IMR-90 (cell line): ENCODE measurements around the gene ANKRD13B. TPM values are rescaled to one million over a fixed set of nuclear protein-coding genes. Genes with fewer than 3 reads are reported as not detected.

ENCODE experiments used
- ATAC-seq: fragments of 200-7000 bp; cut with Tn5 transposase; 2 replicates; pipeline ENCODE4 v1.9.1; 2020; ENCODE audit warnings: low read depth, mild to moderate bottlenecking, moderate library complexity
- BruUV-seq: library from RNA; stranded (reverse); fragments of 400-500 nt; replicated peaks from 2 replicates; lab custom pipeline; 2021; lab: Mats Ljungman, UMichigan
- CTCF ChIA-PET: fragments of 300-600 bp; formaldehyde crosslinking; extraction: SDS; loops from one replicate; lab custom pipeline; 2021; ENCODE audit warnings: antibody characterized with exemption; lab: Yijun Ruan, JAX
- POLR2A ChIA-PET: fragments of 300-600 bp; sonication (Branson Sonifier 250); formaldehyde crosslinking; loops from one replicate; lab custom pipeline; 2022; ENCODE audit warnings: antibody characterized with exemption; ENCODE audit not compliant: unreplicated experiment; lab: Charles Lee
- DNase-seq: peaks from one replicate; pipeline ENCODE4 v3.0.0; 2013
- H2AFZ ChIP-seq: replicated peaks from 2 replicates; pipeline ENCODE3; 2013; ENCODE audit warnings: low read length, mild to moderate bottlenecking; ENCODE audit not compliant: poor library complexity
- H2AK5ac ChIP-seq: 2 replicates; pipeline ENCODE4 v1.6.1; 2013; ENCODE audit warnings: low read depth, low read length, inconsistent platforms
- H2AK9ac ChIP-seq: replicated peaks from 2 replicates; pipeline ENCODE3; 2013; ENCODE audit warnings: mild to moderate bottlenecking, low read depth, low read length, moderate library complexity; ENCODE audit not compliant: poor library complexity
- H2BK120ac ChIP-seq: 2 replicates; pipeline ENCODE4 v1.6.1; 2013; ENCODE audit warnings: low read depth, low read length, inconsistent platforms
- H2BK15ac ChIP-seq: 3 replicates; pipeline ENCODE4 v1.6.1; 2013; ENCODE audit warnings: low read depth, low read length, inconsistent platforms
- H2BK20ac ChIP-seq: 2 replicates; pipeline ENCODE4 v1.6.1; 2013; ENCODE audit warnings: low read depth, mild to moderate bottlenecking, inconsistent platforms, low read length, moderate library complexity
- H2BK5ac ChIP-seq: 2 replicates; pipeline ENCODE4 v1.6.1; 2013; ENCODE audit warnings: mild to moderate bottlenecking, low read depth, low read length, inconsistent platforms; ENCODE audit not compliant: poor library complexity, severe bottlenecking
- H3K14ac ChIP-seq: replicated peaks from 2 replicates; pipeline ENCODE4 v1.6.1; 2013; ENCODE audit warnings: low read depth, low read length, inconsistent platforms
- H3K18ac ChIP-seq: 2 replicates; pipeline ENCODE4 v1.6.1; 2013; ENCODE audit warnings: low read depth, low read length, control low read depth
- H3K23ac ChIP-seq: 2 replicates; pipeline ENCODE4 v1.6.1; 2013; ENCODE audit warnings: low read depth, low read length, inconsistent platforms
- H3K27ac ChIP-seq: 2 replicates; pipeline ENCODE4 v1.5.1; 2013; ENCODE audit warnings: mild to moderate bottlenecking, control low read depth, low read length; ENCODE audit not compliant: insufficient read depth
- H3K27me3 ChIP-seq: 2 replicates; pipeline ENCODE4 v1.6.1; 2013; ENCODE audit warnings: low read length; ENCODE audit not compliant: control insufficient read depth, insufficient read depth
- H3K36me3 ChIP-seq: 2 replicates; pipeline ENCODE4 v1.6.1; 2013; ENCODE audit warnings: low read length, mixed read lengths; ENCODE audit not compliant: control insufficient read depth, insufficient read depth
- H3K4ac ChIP-seq: 2 replicates; pipeline ENCODE4 v1.6.1; 2013; ENCODE audit warnings: low read depth, low read length, inconsistent platforms
- H3K4me1 ChIP-seq: 2 replicates; pipeline ENCODE4 v1.6.1; 2013; ENCODE audit warnings: low read length, mixed read lengths; ENCODE audit not compliant: control insufficient read depth, insufficient read depth
- H3K4me2 ChIP-seq: 2 replicates; pipeline ENCODE4 v1.6.1; 2013; ENCODE audit warnings: low read depth, mild to moderate bottlenecking, control low read depth, low read length, moderate library complexity
- H3K4me3 ChIP-seq: 2 replicates; pipeline ENCODE4 v1.5.1; 2013; ENCODE audit warnings: low read depth, mild to moderate bottlenecking, control low read depth, low read length, moderate library complexity; ENCODE audit not compliant: insufficient read depth
- H3K56ac ChIP-seq: 2 replicates; pipeline ENCODE4 v1.6.1; 2013; ENCODE audit warnings: low read length, inconsistent platforms; ENCODE audit not compliant: insufficient read depth; ENCODE audit errors: extremely low read depth
- H3K79me1 ChIP-seq, 2 experiments: 2 replicates each; pipeline ENCODE4 v1.6.1; 2013; ENCODE audit warnings: low read length in 2 of 2, inconsistent platforms in 1 of 2, low read depth in 1 of 2
- H3K9ac ChIP-seq: 2 replicates; pipeline ENCODE4 v1.6.1; 2013; ENCODE audit warnings: low read depth, low read length, control low read depth
- H3K9me1 ChIP-seq: 2 replicates; pipeline ENCODE4 v1.6.1; 2013; ENCODE audit warnings: low read length, inconsistent platforms; ENCODE audit not compliant: insufficient read depth
- H3K9me3 ChIP-seq: 2 replicates; pipeline ENCODE4 v1.6.1; 2013; ENCODE audit warnings: low read length; ENCODE audit not compliant: control insufficient read depth, insufficient read depth
- H4K20me1 ChIP-seq: 2 replicates; pipeline ENCODE4 v1.6.1; 2013; ENCODE audit warnings: low read length, inconsistent platforms; ENCODE audit not compliant: insufficient read depth
- H4K5ac ChIP-seq: 2 replicates; pipeline ENCODE4 v1.6.1; 2013; ENCODE audit warnings: mild to moderate bottlenecking, low read depth, low read length, control low read depth
- H4K8ac ChIP-seq, 2 experiments: 2 replicates each; pipeline ENCODE4 v1.6.1; 2013; ENCODE audit warnings: low read depth in 2 of 2, low read length in 2 of 2, control low read depth in 1 of 2, inconsistent platforms in 1 of 2
- H4K91ac ChIP-seq: 2 replicates; pipeline ENCODE4 v1.6.1; 2013; ENCODE audit warnings: low read depth, low read length, inconsistent platforms; ENCODE audit not compliant: insufficient read depth
- BHLHE40 ChIP-seq: fragments of 150-350 bp; IDR thresholded peaks from 2 replicates; pipeline ENCODE4 v1.6.1; 2016; ENCODE audit warnings: mild to moderate bottlenecking, low read depth, low read length
- CEBPB ChIP-seq: IDR thresholded peaks from 2 replicates; pipeline ENCODE4 v1.6.1; 2012; ENCODE audit warnings: low read depth, low read length, improper control_type of control experiment
- CTCF ChIP-seq: conservative IDR thresholded peaks from 2 replicates; pipeline ENCODE4 v1.5.1; 2012; ENCODE audit warnings: mild to moderate bottlenecking, low read depth, low read length, improper control_type of control experiment
- ELK1 ChIP-seq: fragments of 150-350 bp; IDR thresholded peaks from 2 replicates; pipeline ENCODE4 v1.6.1; 2016; ENCODE audit warnings: low read depth, mild to moderate bottlenecking, low read length, moderate library complexity, borderline replicate concordance
- FOS ChIP-seq: fragments of 150-350 bp; IDR thresholded peaks from 2 replicates; pipeline ENCODE4 v1.6.1; 2016; ENCODE audit warnings: low read depth, low read length
- MAFK ChIP-seq: IDR thresholded peaks from 2 replicates; pipeline ENCODE4 v1.6.1; 2012; ENCODE audit warnings: low read depth, low read length, improper control_type of control experiment
- MAZ ChIP-seq: IDR thresholded peaks from 2 replicates; pipeline ENCODE4 v1.6.1; 2012; ENCODE audit warnings: low read depth, mild to moderate bottlenecking, low read length, improper control_type of control experiment, moderate library complexity, borderline replicate concordance
- MXI1 ChIP-seq: IDR thresholded peaks from 2 replicates; pipeline ENCODE4 v1.6.1; 2012; ENCODE audit warnings: low read depth, mild to moderate bottlenecking, low read length, moderate library complexity, borderline replicate concordance
- NFE2L2 ChIP-seq: fragments of 150-350 bp; IDR thresholded peaks from 2 replicates; pipeline ENCODE4 v1.6.1; 2016; ENCODE audit warnings: low read depth, mild to moderate bottlenecking, low read length
- POLR2A ChIP-seq: IDR thresholded peaks from 2 replicates; pipeline ENCODE4 v1.6.1; 2012; ENCODE audit warnings: mild to moderate bottlenecking, low read depth, low read length
- RAD21 ChIP-seq: IDR thresholded peaks from 2 replicates; pipeline ENCODE4 v1.6.1; 2012; ENCODE audit warnings: low read length, improper control_type of control experiment
- RFX5 ChIP-seq: IDR thresholded peaks from 2 replicates; pipeline ENCODE4 v1.8.0; 2012; ENCODE audit warnings: low read depth, mild to moderate bottlenecking, low read length, moderate library complexity
- SMC3 ChIP-seq: fragments of 150-350 bp; IDR thresholded peaks from 2 replicates; pipeline ENCODE4 v1.6.1; 2016; ENCODE audit warnings: low read depth, mild to moderate bottlenecking, antibody characterized with exemption, low read length, moderate library complexity
- USF2 ChIP-seq: fragments of 150-350 bp; IDR thresholded peaks from 2 replicates; pipeline ENCODE4 v1.6.1; 2017; ENCODE audit warnings: mild to moderate bottlenecking, antibody characterized with exemption, low read length, low read depth
- WGBS, 2 experiments: methylation state at CpG; one replicate each; pipeline versions ENCODE4 v1.1.5 to v1.1.7; 2013; ENCODE audit warnings: missing lambda C conversion rate in 2 of 2; ENCODE audit not compliant: insufficient read length in 1 of 2; ENCODE audit errors: extremely low coverage in 2 of 2; 5-methylcytosine and 5-hydroxymethylcytosine counted together
- dilution Hi-C: fragments of 300-500 bp; cut with HindIII; formaldehyde crosslinking; loops from one replicate; pipeline ENCODE4 v1.14.3; 2018; ENCODE audit warnings: low sequenced_read_pairs; ENCODE audit not compliant: unreplicated experiment
- in situ Hi-C: fragments of 300-500 bp; cut with MboI; formaldehyde crosslinking; loops from 3 replicates; pipeline ENCODE4 v1.14.3; 2019; ENCODE audit warnings: low sequenced_read_pairs, inconsistent platforms, mixed read lengths
- intact Hi-C: fragments of 100-400 bp; cut with micrococcal nuclease; formaldehyde crosslinking; loops from 2 replicates; pipeline ENCODE4 v1.10.0; 2022
- polyA plus RNA-seq, 3 experiments: library from polyadenylated mRNA; depleted of rRNA; stranded (reverse); fragments of >200 nt; gene quantifications; 2 replicates each; pipeline ENCODE4 v1.2.3, GENCODE V29; 2012; ENCODE audit warnings: low replicate concordance in 1 of 3
- total RNA-seq: library from RNA; depleted of rRNA; stranded (reverse); fragments of >200 nt; gene quantifications from 2 replicates; pipeline ENCODE4 v1.2.3, GENCODE V29; 2012

The ANKRD13B gene
- total and polyA plus RNA-seq, 2 of the 4 experiments (the other 2 are of a cell fraction): 0.90 to 4.0 TPM

- Histone ChIP-seq H4K20me1 (peaks cover 36% of the 10 kb centered on the region), H3K56ac (no peak overlapping the region), H3K4me2 (no peak overlapping the region), H4K5ac (no peak overlapping the region), H4K8ac (no peak overlapping the region), H2AK5ac (no peak overlapping the region), H3K9me3 (no peaks in the 10 kb centered on the region), H2AFZ (no peak overlapping the region), H3K18ac (no peak overlapping the region), H3K27me3 (peaks cover 2% of the 10 kb centered on the region; the same call in 1 of the 2 replicates), H3K9me1 (no peaks in the 10 kb centered on the region), H2BK20ac (no peak overlapping the region), H3K9ac (no peak overlapping the region), H2BK15ac (no peak overlapping the region), H3K4me1 (peaks cover 24% of the 10 kb centered on the region), H2BK120ac (no peak overlapping the region), H3K4me3 (no peak overlapping the region), H2AK9ac (no peak overlapping the region), H3K36me3 (no peaks in the 10 kb centered on the region), H3K27ac (no peak overlapping the region), H3K79me1 (peaks cover 0 to 16% of the 10 kb centered on the region in 2 experiments), H3K14ac (no peak overlapping the region), H3K4ac (no peak overlapping the region), H2BK5ac (no peak overlapping the region), H4K91ac (no peak overlapping the region), H3K23ac (no peak overlapping the region)
- no peak for ATAC-seq
- ChIA-PET POLR2A (interaction anchor here (0.6 kb wide), 1 partner anchor 639 kb away, joined by 3 read pairs; no protein-coding TSS in a partner anchor), CTCF (interaction anchor here (1.2 kb wide), 1 partner anchor 22 kb away, joined by 3 read pairs; no protein-coding TSS in a partner anchor)
- WGBS, 2 experiments: 40% methylated on average over 1 of the region's 7 CpGs; no CpG with 5 or more reads in 1 of the 2 experiments
- intact Hi-C loops: no loop called here
- no TSS peak for BruUV-seq
- dilution Hi-C loops: no loop called here
- DNase-seq: peak; percentile 49
- in situ Hi-C loops: no loop called here
- TF ChIP-seq SMC3 (no peak), MAZ (no peak), CTCF (no peak), MXI1 (no peak), NFE2L2 (no peak), BHLHE40 (no peak; the same call in 1 of the 2 replicates), RAD21 (no peak), POLR2A (no peak), CEBPB (no peak), USF2 (no peak), RFX5 (no peak), MAFK (no peak), FOS (no peak), ELK1 (no peak)
Observed at GRCh38 chr17:29595107-29595942, 2.4 kb downstream of the ANKRD13B start.
